ENCODE data around the gene RNFT2.
A peak's percentile ranks its signal among the peaks of the same experiment; 100 is the strongest.
"Not testable (repeated sequence)": the region's sequence is repeated elsewhere in the genome, so short reads cannot be mapped to it uniquely, and the experiment has no call there.

The RNFT2 gene

GRCh38 chr12:116745554-116745953 is 7.4 kb downstream of the RNFT2 start:
- DNase-seq: no peak

- DNase-seq: no peak
Measured at GRCh38 chr12:116749884-116750283, 11.8 kb downstream of the RNFT2 start.

GRCh38 chr12:116750298-116750697 is 12.2 kb downstream of the RNFT2 start:
- no peak for DNase-seq

- DNase-seq: not testable (repeated sequence)
Measured at GRCh38 chr12:116754097-116754496, 16.0 kb downstream of the RNFT2 start.

GRCh38 chr12:116754783-116755182 is 16.7 kb downstream of the RNFT2 start:
- not testable (repeated sequence) for DNase-seq

- peak; percentile 22 for DNase-seq
Measured at GRCh38 chr12:116759783-116760621, 21.9 kb downstream of the RNFT2 start.

- DNase-seq: no peak
Measured at GRCh38 chr12:116760622-116761020, 22.5 kb downstream of the RNFT2 start.

GRCh38 chr12:116761499-116761898 is 23.4 kb downstream of the RNFT2 start:
- no peak for DNase-seq

- DNase-seq: no peak
Measured at GRCh38 chr12:116765271-116765670, 27.2 kb downstream of the RNFT2 start.

- no peak for DNase-seq
Measured at GRCh38 chr12:116766285-116766684, 28.2 kb downstream of the RNFT2 start.

GRCh38 chr12:116766746-116767145 is 28.6 kb downstream of the RNFT2 start:
- no peak for DNase-seq

GRCh38 chr12:116771651-116772050 is 33.5 kb downstream of the RNFT2 start:
- no peak for DNase-seq

GRCh38 chr12:116773276-116773731 is 35.2 kb downstream of the RNFT2 start:
- no peak for DNase-seq

- DNase-seq: no peak
Measured at GRCh38 chr12:116774020-116774419, 35.9 kb downstream of the RNFT2 start.

- no peak for DNase-seq
Measured at GRCh38 chr12:116777245-116777644, 39.1 kb downstream of the RNFT2 start.

- no peak for DNase-seq
Measured at GRCh38 chr12:116779597-116779996, 41.5 kb downstream of the RNFT2 start.

GRCh38 chr12:116780942-116781341 is 42.8 kb downstream of the RNFT2 start:
- no peak for DNase-seq

GRCh38 chr12:116783525-116784237 is 45.6 kb downstream of the RNFT2 start:
- no peak for DNase-seq

- DNase-seq: no peak
Measured at GRCh38 chr12:116784238-116784612, 46.1 kb downstream of the RNFT2 start.

- DNase-seq: not testable (repeated sequence)
Measured at GRCh38 chr12:116789562-116789961, 51.4 kb downstream of the RNFT2 start.

GRCh38 chr12:116790066-116790465 is 52.0 kb downstream of the RNFT2 start:
- no peak for DNase-seq

- no peak for DNase-seq
Measured at GRCh38 chr12:116792403-116792802, 54.3 kb downstream of the RNFT2 start.

- no peak for DNase-seq
Measured at GRCh38 chr12:116794725-116795124, 56.6 kb downstream of the RNFT2 start.

- no peak for DNase-seq
Measured at GRCh38 chr12:116797885-116798284, 59.8 kb downstream of the RNFT2 start.

Data from CD4-positive, alpha-beta T cell treated with Interleukin-12 subunit alpha and Interleukin-12 subunit beta, for 1 hour (primary cell).